Measurements from ENCODE around the gene MNX1.

GRCh38 chr7:157043745-157044144, 33.3 kb upstream of the MNX1 start:
- TF ChIP-seq, protein P1, sequence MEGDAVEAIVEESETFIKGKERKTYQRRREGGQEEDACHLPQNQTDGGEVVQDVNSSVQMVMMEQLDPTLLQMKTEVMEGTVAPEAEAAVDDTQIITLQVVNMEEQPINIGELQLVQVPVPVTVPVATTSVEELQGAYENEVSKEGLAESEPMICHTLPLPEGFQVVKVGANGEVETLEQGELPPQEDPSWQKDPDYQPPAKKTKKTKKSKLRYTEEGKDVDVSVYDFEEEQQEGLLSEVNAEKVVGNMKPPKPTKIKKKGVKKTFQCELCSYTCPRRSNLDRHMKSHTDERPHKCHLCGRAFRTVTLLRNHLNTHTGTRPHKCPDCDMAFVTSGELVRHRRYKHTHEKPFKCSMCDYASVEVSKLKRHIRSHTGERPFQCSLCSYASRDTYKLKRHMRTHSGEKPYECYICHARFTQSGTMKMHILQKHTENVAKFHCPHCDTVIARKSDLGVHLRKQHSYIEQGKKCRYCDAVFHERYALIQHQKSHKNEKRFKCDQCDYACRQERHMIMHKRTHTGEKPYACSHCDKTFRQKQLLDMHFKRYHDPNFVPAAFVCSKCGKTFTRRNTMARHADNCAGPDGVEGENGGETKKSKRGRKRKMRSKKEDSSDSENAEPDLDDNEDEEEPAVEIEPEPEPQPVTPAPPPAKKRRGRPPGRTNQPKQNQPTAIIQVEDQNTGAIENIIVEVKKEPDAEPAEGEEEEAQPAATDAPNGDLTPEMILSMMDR (IDR thresholded peaks at IDR 0.05): no peak
- no peak for TF ChIP-seq POLR2A (IDR thresholded peaks at IDR 0.05)
- no peak for TF ChIP-seq EP300 (IDR thresholded peaks at IDR 0.05)
- no peak for TF ChIP-seq POLR2AphosphoS5 (IDR thresholded peaks at IDR 0.05)
